ENCODE results near the gene PPP4R1.

PPP4R1 gene

DNA sequence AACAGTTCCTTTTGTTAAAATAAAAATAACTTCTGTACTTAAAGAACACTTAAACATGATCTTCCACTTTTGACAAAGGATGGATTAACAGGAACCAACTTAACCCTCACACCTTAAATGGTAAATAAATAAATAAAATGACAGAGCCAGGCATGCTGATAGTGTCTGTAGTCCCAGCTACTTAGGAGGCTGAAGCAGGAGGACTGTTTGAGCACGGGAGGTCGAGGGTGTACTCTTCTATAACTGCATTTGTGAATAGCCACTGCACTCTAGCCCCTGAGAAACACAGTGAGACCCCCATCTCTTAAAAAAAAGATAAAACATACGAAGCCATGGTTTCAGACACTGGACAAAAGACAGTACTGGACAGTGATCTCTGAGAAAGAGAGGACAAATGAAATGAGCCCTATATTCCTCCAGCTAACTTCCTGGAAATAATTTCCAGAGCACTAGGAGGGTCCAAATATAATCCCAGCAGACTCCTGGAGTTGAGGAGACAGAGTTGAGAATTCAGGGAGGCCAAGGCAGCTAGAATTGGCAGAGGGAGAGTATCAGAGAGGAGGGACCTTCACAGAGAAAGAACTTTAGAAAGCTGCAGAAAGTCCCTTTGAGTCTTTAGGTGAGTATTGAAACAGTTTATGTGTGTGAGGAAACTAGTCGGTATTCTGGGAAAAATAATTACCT, 17.4 kb downstream of the PPP4R1 start:
- DNase-seq (ENCODE audit: extremely low spot score, insufficient read length, low read depth) (no peak), FAIRE-seq (no peak)

- no peak for DNase-seq (ENCODE audit: extremely low spot score, insufficient read length, low read depth)
- FAIRE-seq = no peak
These were observed 18.1 kb downstream of the PPP4R1 start for GRCh38 chr18:9596226-9596625.

GRCh38 chr18:9594823-9595596, 19.3 kb downstream of the PPP4R1 start:
- DNase-seq (ENCODE audit: extremely low spot score, insufficient read length, low read depth) = no peak
- FAIRE-seq = peak; percentile 55

DNA sequence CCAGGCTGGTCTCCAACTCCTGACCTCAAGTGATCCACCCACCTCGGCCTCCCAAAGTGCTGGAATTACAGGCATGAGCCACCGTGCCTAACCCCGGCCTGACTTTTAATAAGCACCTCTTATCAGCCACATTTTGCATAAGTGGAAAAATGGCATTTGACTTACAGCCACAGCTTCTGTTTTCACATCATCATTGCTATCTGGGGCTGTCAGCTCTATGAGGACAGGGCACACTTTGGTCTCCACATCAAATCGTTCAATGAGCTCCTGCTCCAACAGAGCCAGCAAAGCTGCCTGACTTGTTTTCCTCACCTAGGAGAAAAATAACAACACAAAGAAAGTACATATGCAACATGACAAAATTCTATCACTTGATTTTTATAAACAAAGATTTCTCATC, 26.4 kb downstream of the PPP4R1 start:
- no peak for FAIRE-seq
- DNase-seq (ENCODE audit: extremely low spot score, insufficient read length, low read depth) = no peak

DNA sequence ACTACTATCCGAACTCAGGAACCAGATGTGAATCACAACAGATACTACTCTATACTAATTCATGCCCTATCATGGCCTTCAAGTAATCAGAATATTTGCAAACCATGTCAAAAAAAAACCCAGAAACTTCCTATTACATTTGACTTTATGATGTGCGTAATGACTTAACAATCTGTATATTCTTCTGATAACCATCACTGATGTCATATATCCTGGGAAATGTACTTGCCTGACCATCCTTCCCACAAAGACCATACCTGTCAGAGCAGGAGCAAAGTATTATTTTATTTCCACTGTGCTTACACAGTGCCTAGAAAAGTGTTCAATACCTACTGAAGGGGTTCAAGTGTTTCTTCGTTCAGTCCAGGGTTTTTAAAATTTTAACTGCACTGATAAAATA, 27.5 kb downstream of the PPP4R1 start:
- FAIRE-seq = no peak
- no peak for DNase-seq (ENCODE audit: extremely low spot score, insufficient read length, low read depth)

DNA sequence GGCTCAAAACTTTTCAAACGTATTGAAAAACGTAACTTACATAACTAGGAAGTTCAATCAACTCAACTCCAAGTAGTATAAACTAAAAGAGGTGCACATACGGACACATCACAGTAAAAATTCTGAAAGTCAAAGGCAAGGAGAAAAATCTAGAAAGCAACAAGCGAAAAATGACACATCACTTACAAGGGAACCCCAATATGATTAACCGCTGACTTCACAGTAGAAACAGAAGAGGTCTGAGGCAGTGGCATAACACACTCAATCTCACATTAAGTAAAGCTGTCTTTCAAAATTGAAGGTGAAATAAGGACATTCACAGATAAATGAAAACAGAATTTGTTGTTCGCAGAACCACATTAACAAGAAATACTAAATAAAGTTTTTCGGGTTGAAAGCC, 32.7 kb downstream of the PPP4R1 start:
- DNase-seq (ENCODE audit: extremely low spot score, insufficient read length, low read depth) (no peak), FAIRE-seq (no peak)

DNA sequence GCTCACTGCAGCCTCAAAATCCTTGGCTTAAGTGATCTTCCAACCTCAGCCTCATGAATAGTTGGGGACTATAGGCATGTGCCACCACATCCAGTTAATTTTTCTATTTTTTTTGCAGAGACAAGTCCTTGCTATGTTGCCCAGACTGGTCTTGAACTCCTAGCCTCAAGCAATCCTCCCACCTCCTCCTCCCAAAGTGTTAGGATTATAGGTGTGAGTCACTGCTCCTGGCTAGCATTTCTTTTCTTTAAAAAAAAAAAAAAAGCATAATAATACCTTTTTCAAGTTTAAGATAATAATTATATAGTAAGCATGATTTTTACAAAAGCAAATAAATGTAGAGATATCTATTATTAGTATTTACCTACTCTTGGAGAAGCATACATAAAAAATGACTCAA, 36.1 kb downstream of the PPP4R1 start:
- FAIRE-seq (no peak), DNase-seq (ENCODE audit: extremely low spot score, insufficient read length, low read depth) (no peak)

- FAIRE-seq = no peak
- no peak for DNase-seq (ENCODE audit: extremely low spot score, insufficient read length, low read depth)
These were observed 37.0 kb downstream of the PPP4R1 start for GRCh38 chr18:9577361-9577760.

- DNase-seq (ENCODE audit: extremely low spot score, insufficient read length, low read depth) (peak; percentile 14), FAIRE-seq (peak; percentile 36)
These were observed 38.8 kb downstream of the PPP4R1 start for GRCh38 chr18:9575558-9575957.

- FAIRE-seq (no peak), DNase-seq (ENCODE audit: extremely low spot score, insufficient read length, low read depth) (no peak)
These were observed 39.8 kb downstream of the PPP4R1 start for GRCh38 chr18:9574473-9575115.

- FAIRE-seq (no peak), DNase-seq (ENCODE audit: extremely low spot score, insufficient read length, low read depth) (no peak)
These were observed 42.8 kb downstream of the PPP4R1 start for GRCh38 chr18:9571546-9571945.

GRCh38 chr18:9570255-9570654, 44.1 kb downstream of the PPP4R1 start:
- FAIRE-seq = no peak
- DNase-seq (ENCODE audit: extremely low spot score, insufficient read length, low read depth) = no peak

DNA sequence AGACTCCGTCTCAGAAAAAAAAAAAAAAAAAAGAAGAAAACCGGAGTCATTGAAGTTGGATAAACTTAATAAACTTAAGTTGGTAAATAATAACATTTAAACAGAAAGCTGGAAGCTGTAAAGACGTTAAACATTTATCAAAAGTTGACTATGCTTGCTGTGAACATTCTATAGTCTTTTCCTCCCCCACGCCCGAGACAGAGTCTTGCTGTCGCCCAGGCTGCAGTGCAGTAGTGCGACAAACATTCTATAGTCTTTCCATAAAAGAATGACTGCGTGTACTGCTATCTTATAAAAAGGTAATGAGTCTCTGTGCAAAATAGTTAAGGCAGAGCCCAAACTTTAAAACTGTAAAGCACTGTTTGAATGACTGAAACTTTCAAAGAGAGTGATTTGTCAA, 45.2 kb downstream of the PPP4R1 start:
- no peak for DNase-seq (ENCODE audit: extremely low spot score, insufficient read length, low read depth)
- no peak for FAIRE-seq

DNA sequence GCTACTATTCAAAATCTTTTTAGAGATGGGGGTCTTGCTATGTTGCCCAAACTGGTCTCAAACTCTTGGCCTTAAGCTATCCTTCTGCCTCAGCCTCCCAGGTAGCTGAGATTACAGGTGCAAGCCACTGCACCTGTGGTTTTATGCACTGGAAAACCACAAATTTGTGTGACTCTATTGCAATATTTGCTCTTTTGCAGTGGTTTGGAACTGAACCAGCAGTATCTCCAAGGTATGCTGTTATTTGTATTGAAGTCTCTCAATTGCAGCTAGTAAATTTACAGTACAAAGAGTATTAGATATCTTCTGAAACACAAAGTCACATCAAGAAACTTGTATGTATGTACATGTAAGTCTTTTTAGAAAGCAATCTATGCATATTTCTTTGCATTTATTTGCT, 46.2 kb downstream of the PPP4R1 start:
- no peak for FAIRE-seq
- no peak for DNase-seq (ENCODE audit: extremely low spot score, insufficient read length, low read depth)

- no peak for FAIRE-seq
- no peak for DNase-seq (ENCODE audit: extremely low spot score, insufficient read length, low read depth)
These were observed 49.0 kb downstream of the PPP4R1 start for GRCh38 chr18:9565407-9565806.

DNA sequence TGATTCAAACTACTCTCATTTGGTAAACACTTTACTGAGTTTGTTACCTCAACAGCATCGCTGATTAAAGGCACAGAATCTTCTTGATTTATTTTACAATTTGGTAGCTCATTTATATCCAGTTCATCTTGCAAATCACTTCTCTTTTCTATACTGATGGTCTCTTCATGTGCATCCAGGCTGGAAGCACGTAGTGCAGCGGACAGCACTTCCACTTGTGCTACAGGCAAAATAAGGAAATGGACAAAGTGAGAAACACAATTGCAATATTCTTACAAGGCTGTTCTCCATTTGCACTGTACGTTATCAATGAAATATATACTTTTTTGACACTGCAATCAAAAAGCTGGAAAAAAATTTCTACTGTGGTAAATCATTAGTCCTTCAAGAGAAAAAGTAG, 51.0 kb downstream of the PPP4R1 start:
- no peak for FAIRE-seq
- DNase-seq (ENCODE audit: extremely low spot score, insufficient read length, low read depth) = no peak

DNA sequence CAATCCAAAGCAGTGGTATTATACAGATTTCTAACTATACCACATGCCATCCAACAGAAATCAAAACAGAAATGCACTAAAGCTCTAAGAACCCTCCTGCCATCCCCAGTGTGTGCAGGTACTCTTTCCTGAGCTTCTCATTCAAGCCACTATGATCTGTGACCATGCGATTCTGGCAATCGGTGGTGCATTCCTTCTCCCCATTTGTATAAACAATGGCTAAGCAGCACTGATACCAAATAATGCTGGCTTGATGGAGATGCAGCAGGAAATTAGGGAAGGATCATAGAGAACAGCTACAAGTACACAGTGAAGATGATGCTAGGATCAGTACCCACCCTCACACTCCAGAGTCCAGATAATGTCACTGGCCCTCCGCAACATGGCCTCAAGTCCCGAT, 51.8 kb downstream of the PPP4R1 start:
- FAIRE-seq (no peak), DNase-seq (ENCODE audit: extremely low spot score, insufficient read length, low read depth) (no peak)

DNA sequence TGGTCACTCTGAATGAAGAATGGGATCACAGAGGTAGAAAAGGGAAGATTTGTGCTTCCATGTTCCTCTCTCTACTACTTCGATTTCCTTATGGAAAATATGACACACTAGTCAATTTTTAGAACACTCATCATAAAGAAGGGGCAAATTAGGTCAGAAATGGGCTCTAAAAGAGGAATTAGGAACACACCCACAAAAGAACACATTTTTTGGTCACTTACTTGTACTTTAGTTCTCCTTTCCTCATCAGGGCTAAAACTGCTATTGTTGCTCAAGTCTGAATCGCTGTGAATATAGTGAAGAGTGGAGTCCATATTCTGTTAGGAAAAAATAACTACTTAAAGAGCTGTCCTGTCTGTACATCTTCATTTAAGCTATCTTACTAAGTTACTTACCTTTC, 52.6 kb downstream of the PPP4R1 start:
- DNase-seq (ENCODE audit: extremely low spot score, insufficient read length, low read depth) = no peak
- FAIRE-seq = no peak

DNA sequence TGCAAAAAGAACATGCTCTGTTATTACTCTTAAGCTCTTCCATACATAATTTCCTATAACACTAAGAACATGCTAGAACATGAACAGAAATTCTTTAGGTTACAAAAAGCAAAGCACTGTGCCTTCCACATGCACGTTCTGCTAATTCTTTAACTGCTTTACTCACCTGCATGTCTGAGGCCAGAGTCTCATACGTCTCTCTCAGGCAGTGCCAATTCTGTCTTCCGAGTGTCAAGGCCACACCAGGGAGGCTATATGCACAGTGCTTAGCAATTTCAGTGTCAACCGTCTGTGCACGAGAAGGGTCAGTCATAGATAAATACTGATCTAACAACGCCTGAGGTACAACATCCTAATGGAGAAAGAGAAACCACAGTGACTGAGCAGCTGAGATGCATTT, 55.1 kb downstream of the PPP4R1 start:
- DNase-seq (ENCODE audit: extremely low spot score, insufficient read length, low read depth) = no peak
- no peak for FAIRE-seq

DNA sequence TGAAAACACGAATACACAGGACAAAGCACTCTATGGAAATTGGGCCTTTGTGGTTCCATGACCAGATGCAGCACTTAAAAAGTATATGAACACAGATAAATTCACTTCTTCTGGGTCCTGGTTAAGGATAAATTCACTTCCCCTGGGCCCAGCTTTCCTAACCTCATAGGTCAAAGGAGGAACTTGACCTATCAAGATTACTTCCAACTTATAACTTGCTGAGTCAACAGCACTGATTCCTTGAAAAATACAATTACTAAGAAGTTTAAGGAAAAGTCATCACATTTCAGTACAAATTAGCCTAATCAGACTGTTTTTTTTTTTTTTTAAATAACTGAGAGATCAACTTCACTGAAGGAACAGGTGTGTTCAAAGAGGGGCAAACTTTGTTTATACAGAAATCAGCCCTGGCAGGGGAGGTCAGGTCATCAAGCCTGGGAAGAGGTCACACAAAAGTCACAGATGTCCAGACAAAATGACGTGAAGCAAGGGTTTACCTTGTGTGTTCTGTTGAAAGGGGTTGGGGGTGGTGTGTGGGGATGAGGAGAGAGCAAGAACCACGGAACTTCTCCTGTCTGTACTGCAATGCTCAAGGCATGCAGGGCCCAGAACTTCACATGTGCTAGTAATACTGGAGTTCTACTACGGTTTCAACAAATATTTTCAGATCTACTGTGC, 55.8 kb downstream of the PPP4R1 start:
- no peak for FAIRE-seq
- DNase-seq (ENCODE audit: extremely low spot score, insufficient read length, low read depth) = no peak

All from GM18507 (cell line).